BJ (cell line): ENCODE data around the gene SLC16A12. TPM values are rescaled to one million over a fixed set of nuclear protein-coding genes. Genes with fewer than 3 reads are reported as not detected.

Experiments
- CTCF ChIA-PET: fragments of 350-600 bp; formaldehyde crosslinking; extraction: SDS; loops from one replicate; lab custom pipeline; 2021; ENCODE audit warnings: antibody characterized with exemption, inconsistent platforms; lab: Yijun Ruan, JAX
- POLR2A ChIA-PET: fragments of 300-600 bp; sonication (Branson Sonifier 250); formaldehyde crosslinking; extraction: SDS; loops from one replicate; lab custom pipeline; 2021; ENCODE audit warnings: antibody characterized with exemption; lab: Charles Lee
- DNase-seq: peaks from one replicate; pipeline ENCODE4 v3.0.0-alpha.2; 2011; ENCODE audit warnings: low read depth
- H3K27me3 ChIP-seq: 2 replicates; pipeline ENCODE4 v1.6.0; 2011; ENCODE audit warnings: low read length; ENCODE audit not compliant: control insufficient read depth, insufficient read depth
- H3K36me3 ChIP-seq: 2 replicates; pipeline ENCODE4 v1.5.1; 2011; ENCODE audit warnings: low read length; ENCODE audit not compliant: control insufficient read depth, insufficient read depth
- H3K4me3 ChIP-seq: 2 replicates; pipeline ENCODE4 v1.5.1; 2011; ENCODE audit warnings: low read depth, mild to moderate bottlenecking, control low read depth, low read length
- polyA plus RNA-seq: library from polyadenylated mRNA; depleted of rRNA; stranded (reverse); fragments of >200 nt; gene quantifications from 2 replicates; pipeline ENCODE4 v1.2.3, GENCODE V29; 2011
- TF ChIP-seq, protein P1 (sequence below): IDR thresholded peaks from 2 replicates; pipeline ENCODE4 v1.5.1; 2011; ENCODE audit warnings: low read depth, mild to moderate bottlenecking, control low read depth, inconsistent platforms, low read length, moderate library complexity; ENCODE audit not compliant: insufficient read depth

Gene SLC16A12
- polyA plus RNA-seq, 1 experiment = 0.06 TPM

DNA sequence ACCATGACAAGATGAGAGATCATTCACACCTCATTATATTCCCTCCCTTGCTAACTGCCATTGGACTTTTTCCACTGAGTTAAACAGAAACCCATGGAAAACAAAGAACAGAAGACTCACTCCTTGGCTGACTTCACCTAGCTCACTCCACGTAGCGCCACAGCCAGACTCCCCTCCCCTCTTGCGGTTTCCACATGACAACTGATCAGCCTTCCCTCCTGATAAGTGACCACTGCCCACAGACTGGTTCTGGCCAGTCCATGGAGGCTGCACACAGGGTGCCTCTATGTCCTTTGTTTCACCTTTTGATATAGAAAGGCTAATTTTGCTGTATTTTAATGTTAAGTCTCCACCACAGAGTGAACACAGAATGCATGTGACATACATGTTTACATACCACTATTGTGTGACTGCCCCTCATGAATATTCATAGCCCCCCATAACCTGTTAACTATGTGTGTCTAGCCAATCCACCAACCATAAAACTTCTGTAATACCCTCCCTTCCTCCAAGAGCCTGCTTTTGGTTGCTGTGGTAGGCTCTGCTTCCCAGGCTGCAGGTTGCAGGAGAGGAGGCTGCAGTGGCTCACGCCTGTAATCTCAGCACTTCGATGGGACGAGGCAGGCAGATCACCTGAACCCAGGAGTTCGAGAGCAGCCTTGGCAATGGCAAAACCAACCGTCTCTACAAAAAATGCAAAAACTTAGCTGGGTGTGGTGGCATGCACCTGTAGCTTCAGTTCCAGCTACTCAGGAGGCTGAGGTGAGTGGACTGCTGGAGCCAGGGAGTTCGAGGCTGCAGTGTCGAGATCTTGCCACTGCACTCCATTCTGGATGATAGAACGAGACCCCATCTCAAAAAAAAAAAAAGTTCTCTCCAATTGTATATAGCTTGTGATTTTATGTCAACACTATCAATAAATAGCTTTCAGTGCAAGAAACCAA is 131.0 kb downstream of the SLC16A12 start:
- Histone ChIP-seq H3K4me3 (no peak overlapping the region), H3K27me3 (no peaks in the 10 kb centered on the region), H3K36me3 (peaks cover 5% of the 10 kb centered on the region; the same call in 1 of the 2 replicates)
- TF ChIP-seq, protein P1, sequence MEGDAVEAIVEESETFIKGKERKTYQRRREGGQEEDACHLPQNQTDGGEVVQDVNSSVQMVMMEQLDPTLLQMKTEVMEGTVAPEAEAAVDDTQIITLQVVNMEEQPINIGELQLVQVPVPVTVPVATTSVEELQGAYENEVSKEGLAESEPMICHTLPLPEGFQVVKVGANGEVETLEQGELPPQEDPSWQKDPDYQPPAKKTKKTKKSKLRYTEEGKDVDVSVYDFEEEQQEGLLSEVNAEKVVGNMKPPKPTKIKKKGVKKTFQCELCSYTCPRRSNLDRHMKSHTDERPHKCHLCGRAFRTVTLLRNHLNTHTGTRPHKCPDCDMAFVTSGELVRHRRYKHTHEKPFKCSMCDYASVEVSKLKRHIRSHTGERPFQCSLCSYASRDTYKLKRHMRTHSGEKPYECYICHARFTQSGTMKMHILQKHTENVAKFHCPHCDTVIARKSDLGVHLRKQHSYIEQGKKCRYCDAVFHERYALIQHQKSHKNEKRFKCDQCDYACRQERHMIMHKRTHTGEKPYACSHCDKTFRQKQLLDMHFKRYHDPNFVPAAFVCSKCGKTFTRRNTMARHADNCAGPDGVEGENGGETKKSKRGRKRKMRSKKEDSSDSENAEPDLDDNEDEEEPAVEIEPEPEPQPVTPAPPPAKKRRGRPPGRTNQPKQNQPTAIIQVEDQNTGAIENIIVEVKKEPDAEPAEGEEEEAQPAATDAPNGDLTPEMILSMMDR = no peak
- ChIA-PET CTCF (interaction anchor here (0.6 to 0.7 kb wide), 3 partner anchors 10 to 172 kb away, joined by 3 read pairs; partner anchors contain the start of gene IFIT5), POLR2A (no interaction called here)
- DNase-seq = no peak

DNA sequence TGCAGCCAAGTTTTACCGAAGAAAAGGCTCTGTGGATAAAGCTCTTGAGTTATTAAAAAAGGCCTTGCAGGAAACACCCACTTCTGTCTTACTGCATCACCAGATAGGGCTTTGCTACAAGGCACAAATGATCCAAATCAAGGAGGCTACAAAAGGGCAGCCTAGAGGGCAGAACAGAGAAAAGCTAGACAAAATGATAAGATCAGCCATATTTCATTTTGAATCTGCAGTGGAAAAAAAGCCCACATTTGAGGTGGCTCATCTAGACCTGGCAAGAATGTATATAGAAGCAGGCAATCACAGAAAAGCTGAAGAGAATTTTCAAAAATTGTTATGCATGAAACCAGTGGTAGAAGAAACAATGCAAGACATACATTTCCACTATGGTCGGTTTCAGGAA is 132.4 kb downstream of the SLC16A12 start:
- TF ChIP-seq, protein P1 = no peak
- ChIA-PET POLR2A (no interaction called here), CTCF (interaction anchor here (1.1 kb wide), 1 partner anchor 151 kb away, joined by 3 read pairs; no protein-coding TSS in a partner anchor)
- H3K36me3 ChIP-seq = peaks cover 5% of the 10 kb centered on the region; the same call in 1 of the 2 replicates
- no peak overlapping the region for H3K4me3 ChIP-seq
- DNase-seq = no peak
- H3K27me3 ChIP-seq = no peaks in the 10 kb centered on the region

DNA sequence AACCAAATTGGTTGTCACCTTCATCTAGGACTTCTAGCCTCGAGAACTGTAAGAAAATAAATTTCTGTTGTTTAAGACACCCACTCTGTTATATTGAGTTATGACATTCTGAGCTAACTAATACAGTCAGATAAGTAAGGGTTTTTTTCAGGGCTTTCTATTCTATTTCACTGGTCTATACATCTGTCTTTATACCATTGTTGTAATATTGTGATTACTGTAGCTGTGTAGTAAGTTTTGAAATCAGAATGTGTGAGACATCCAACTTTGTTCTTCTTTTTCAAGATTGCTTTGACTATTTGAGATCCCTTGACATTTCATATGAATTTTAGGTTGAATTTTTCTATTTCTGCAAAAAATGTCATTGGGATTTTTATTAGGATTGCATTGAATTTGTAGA is 135.4 kb downstream of the SLC16A12 start:
- TF ChIP-seq, protein P1 = no peak

DNA sequence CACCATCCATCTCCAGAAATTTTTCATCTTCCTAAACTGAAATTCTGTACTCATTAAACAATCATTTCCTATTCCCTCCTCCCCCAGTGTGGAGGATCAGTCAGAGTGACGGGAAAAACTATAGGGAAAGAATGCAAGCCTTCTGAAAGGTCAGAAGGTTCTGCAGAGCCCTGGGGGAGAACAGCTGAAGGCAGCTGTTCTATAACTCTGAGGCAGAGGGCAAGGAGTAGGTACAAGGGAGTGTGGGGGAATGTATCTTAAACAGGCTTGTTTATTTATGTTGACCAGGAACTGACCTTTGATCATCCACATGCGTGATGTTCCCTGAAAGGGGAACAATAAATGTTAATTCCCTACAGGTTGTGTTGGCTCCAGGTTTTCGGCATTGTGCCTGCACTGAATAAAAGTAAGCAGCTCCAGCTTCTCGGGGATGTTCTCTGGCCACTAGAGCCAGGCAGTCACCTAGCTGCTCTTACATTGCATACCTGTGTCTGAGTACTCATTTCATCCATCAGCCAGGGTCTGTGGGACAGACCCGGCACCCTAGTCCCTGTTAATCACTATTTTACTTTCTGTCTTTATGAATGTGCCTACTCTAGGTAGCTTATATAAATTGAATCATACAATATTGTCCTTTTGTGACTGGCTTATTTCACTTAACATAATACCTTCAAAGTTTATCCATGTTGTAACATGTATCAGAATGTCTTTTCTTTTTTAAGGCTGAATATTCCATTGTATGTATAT is 137.2 kb downstream of the SLC16A12 start:
- no peaks in the 10 kb centered on the region for H3K36me3 ChIP-seq
- CTCF ChIA-PET = no interaction called here
- H3K27me3 ChIP-seq = no peaks in the 10 kb centered on the region
- TF ChIP-seq, protein P1 = no peak
- no peak for DNase-seq
- POLR2A ChIA-PET = no interaction called here
- no peak overlapping the region for H3K4me3 ChIP-seq

More for the DNA sequence above, 135.4 kb downstream of the SLC16A12 start:
- ChIA-PET CTCF (interaction anchor here (0.8 kb wide), 1 partner anchor 9 kb away, joined by 3 read pairs; no protein-coding TSS in a partner anchor), POLR2A (no interaction called here)
- H3K4me3 ChIP-seq = no peak overlapping the region
- H3K27me3 ChIP-seq = no peaks in the 10 kb centered on the region
- peaks cover 4% of the 10 kb centered on the region; the same call in 1 of the 2 replicates for H3K36me3 ChIP-seq
- no peak for DNase-seq

DNA sequence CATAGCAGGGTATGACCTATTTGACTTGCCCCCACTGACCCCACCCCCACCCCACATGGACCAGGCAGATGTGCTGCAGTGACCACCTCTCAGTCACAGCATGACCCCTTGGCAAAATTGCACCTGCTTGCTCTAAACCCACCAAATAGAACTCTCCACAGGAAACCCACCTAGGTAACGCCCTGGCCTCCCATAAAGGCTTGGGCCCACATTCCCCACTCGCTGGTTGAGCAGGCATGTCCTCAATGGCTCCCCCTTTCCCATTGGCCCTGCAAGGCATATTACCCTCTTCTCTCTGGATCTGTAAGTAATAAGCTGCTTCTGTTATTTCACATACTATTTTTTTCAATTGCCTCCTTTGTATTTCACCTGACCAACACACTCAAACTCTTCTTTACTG is 140.3 kb downstream of the SLC16A12 start:
- Histone ChIP-seq H3K4me3 (no peak overlapping the region), H3K27me3 (no peaks in the 10 kb centered on the region), H3K36me3 (no peaks in the 10 kb centered on the region)
- ChIA-PET CTCF (no interaction called here), POLR2A (no interaction called here)
- no peak for DNase-seq
- TF ChIP-seq, protein P1 = no peak
